Measurements from ENCODE around the gene CALM1.

- TF ChIP-seq CTCF (IDR thresholded peaks at IDR 0.05) (no peak), ZFX (IDR thresholded peaks at IDR 0.05; ENCODE audit: borderline replicate concordance) (no peak)
Observed at GRCh38 chr14:90406384-90406798, 9.6 kb downstream of the CALM1 start.
